GM19238 (cell line): ENCODE data around the gene CMYA5.

ENCODE experiments used
- DNase-seq: peaks from one replicate; pipeline ENCODE4 v3.0.0; 2011; ENCODE audit warnings: low spot score; ENCODE audit not compliant: insufficient read length

CMYA5 gene

GRCh38 chr5:79793304-79793703 lies 103.7 kb downstream of the CMYA5 start:
- no peak for DNase-seq

GRCh38 chr5:79793722-79794121 lies 104.1 kb downstream of the CMYA5 start:
- DNase-seq = no peak

DNA sequence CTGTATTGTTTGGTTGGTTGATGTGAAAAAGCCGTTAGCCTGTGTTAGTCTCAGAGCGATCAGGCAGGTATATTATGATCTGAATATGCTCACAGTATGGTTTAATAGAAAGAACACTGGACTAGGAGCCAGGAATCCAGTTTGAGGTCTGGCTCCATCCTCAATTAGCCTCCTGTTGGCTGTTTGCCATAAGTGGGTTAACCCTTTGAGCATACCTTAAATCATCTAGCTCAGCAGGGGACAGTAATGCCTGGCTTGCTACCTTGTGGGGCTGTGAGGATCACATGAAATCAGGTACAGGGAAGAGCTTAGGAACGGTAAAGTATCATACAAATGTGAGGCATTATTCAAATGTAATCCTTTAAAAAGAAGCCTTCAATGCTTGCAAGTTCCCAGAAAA lies 104.7 kb downstream of the CMYA5 start:
- DNase-seq = no peak

GRCh38 chr5:79795764-79796398 lies 106.2 kb downstream of the CMYA5 start:
- DNase-seq = no peak

DNA sequence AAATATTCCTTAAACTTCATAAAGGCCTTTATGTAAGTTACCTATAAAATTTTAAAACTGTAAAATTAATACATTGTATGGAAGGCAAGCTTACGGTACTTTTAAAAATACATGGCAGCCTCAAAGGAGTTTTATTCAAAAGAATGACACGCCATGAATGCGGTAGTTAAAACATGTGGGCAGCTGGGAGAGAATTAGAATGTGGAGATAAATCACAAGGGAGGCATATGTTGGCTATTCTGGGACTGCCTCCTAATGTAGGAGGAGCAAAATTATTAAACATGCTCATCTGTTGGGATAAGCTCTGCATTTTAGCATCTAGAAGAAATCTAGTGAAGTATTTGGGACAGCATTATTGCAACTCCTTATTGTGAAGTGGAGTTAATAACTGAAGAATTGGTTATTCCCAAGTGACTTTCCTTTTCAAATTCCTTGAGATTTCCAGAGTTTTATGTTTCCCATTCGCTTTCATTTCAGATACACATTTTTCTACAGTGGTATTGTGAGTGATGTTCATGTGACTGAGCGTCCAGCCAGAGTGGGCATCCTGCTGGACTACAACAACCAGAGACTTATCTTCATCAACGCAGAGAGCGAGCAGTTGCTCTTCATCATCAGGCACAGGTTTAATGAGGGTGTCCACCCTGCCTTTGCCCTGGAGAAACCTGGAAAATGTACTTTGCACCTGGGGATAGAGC lies 109.4 kb downstream of the CMYA5 start:
- DNase-seq = no peak

DNA sequence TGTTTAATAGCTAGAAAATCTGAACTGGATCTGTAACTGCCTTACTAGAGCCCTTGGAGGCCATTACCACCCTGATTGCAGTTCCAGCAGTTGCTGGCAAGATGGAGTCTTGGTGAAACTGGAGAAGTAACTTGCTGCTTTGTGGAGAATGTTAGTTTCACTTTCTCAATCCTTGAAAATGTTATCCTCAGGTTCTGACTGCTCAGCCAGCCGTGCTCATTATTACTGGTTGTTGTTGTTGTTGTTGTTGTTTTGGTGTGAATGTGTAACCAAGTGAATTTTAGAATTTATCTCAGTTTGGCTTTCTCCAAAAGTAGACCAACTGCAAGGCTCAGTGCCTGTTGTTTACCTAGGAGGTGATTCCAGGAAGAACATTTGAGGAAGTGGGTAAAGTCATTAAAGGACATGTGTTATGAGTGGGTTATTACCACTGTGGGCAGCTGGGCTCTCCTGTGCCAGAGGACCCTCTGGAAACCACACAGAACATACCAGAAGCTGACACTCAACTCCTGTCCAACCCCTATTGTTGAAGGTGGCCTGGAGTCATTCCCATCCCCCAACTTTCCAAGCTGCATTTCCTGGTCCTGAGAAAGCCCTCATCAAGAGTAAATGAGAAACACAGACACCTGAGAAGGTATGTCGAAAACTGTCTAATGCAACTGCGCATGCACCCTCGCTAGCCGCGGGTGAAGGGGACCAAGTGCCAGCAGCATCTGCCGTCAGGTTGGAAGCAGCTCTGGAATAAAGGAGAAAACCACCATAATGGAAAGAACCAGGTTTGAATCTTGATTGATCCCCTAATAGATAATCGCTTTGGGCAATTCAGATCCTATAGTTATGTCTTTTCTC lies 111.6 kb downstream of the CMYA5 start:
- DNase-seq = no peak

DNA sequence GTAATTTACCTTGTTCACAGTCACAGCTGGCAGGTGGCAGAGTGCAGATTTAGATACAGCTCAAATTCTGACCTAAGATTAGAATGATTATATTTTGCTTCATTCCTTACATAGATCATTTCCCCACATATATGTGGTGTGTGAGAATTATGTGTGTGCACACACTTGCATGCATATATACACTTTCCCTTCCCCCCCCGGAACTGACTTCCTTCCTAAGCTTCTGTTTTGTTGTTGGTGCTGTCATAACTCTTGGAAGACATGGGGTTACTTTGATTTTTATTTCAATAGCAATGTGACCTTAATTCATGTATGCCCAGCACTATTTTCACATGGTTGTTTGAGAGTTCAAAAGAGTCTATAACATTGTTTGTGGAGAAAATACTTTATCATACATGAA lies 112.8 kb downstream of the CMYA5 start:
- no peak for DNase-seq

DNA sequence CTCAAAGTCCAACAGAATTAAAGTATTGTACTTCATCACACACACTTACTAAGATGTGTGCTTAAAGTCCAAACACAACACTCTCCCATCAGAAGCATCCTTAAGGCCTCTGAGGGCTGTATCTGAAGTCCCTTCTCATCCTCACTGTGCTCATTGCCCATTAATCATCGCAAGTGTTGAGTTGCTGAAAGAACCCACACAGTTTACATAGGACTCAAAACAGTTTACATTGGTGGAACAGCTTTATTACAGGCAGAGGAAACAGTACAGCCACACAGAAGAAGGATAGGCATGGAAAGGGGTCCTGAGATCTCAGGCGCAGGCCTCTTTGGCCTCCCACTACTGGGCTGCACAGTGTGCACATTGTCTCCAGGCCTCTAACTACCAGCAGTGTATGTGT lies 113.4 kb downstream of the CMYA5 start:
- no peak for DNase-seq

- DNase-seq = no peak
Observed at GRCh38 chr5:79806741-79807140, 117.1 kb downstream of the CMYA5 start.

DNA sequence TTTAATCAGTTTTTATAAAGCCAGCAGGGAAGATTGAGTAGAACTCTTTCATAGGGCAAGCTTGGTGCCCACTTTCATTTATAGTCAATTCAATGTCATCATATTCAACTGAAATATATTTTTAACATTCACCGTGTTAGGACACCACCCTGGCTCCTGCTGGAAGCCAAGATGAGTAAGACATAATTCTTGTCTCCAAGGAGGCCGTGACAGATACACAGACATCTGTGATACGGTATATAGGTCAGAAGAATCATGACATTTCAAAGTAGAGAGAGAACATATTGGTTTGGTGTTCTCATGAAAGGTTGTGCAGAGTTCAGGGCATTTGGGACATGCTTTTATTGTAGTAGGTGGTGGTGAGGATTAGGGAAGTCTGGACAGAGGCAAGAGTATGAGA lies 120.1 kb downstream of the CMYA5 start:
- DNase-seq = no peak

DNA sequence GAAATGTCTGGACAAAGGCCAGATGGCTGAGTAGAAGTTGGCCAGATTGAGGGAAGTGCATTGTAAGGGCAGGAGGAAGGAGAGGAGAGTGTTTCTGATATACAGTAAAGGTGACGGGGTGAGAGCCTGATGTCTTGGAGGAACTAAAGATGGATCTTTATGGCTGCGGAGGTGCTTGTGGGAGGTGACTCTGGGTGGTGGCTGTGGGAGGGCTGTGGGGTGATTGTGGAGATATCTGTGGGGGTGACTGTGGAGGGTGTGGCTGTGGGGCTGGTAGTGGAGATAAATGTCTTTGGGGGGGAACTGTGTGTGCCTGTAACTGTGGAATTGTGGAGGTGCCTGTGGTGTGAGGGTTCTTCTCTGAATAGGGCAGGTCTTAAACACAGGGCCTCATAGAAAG lies 121.4 kb downstream of the CMYA5 start:
- no peak for DNase-seq

DNA sequence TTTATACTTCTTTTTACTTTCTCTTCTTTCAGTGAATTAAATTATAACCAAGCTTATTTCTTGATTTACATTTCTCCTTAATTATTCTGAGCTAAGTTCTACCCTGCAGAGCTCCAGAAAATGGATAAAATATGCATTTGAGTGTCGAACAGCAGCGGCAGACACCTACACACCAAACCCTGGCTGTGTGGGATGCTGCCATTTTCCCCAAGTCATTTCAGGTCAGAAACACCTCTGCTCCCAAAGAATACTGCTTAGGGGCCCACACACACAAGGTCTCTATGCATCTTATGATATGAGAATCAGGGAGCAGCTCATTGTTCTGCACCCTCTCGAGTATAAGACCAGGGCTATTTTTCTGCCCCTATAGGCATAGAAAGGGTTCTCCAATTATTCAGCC lies 122.3 kb downstream of the CMYA5 start:
- no peak for DNase-seq

DNA sequence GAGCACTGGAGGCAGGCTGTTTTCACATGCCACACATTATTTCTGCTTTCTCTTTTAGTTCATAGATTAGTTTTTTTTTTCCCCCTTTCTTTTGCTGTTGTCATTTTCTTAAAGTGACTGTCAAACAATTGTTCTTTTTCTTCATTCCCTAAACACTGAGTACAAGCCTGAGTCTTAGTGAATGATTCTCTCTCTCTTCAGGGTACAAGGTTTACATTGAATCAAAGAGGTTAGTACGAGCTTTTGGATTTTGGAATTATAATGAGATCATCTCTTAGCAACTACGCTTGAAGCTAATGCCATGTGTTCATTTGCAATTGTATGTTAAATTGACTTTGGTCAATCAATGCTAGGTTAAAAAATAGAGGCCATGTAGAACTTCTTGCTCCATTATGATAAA lies 125.1 kb downstream of the CMYA5 start:
- DNase-seq = no peak

DNA sequence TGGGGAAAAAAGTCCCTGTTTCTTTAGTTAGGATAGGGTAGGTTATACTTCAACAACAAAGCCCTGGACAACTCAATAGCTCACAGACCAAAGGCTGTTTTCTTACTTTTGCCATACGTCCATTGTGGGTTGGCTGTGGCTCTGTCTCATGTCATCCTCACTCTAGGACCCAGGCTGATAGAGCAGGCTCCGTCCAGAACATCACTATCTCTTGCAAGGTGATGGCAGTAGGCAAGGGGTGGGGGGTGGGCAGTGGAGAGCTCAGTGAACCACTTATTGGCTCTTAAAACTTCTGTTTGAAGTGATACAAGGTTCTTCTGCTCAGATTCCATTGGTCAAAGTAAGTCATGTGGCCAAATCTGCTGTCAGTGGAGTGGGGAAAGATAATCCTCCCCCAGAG lies 126.4 kb downstream of the CMYA5 start:
- DNase-seq = no peak

GRCh38 chr5:79820648-79821047 lies 131.0 kb downstream of the CMYA5 start:
- no peak for DNase-seq

DNA sequence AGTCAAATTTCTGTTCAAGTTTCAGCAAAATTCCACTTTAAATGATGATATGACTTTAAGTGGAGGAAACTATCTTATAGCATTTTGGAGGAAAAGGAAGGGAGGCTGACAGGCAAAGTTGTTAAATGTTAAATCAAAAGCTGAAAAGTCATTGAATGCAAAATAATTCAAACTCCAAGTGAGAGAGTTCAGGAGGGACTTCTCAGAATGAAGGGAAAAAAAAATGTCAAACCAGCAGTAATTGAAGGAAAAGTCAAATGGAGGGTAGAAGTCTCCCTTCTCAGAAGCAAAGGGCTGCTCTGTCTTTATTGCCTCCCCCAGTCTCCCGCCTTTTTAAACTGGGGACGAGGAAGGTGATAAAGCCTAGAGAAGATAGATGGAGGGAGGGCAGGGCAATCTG lies 134.8 kb downstream of the CMYA5 start:
- no peak for DNase-seq

GRCh38 chr5:79825802-79826201 lies 136.2 kb downstream of the CMYA5 start:
- DNase-seq = no peak

GRCh38 chr5:79827159-79827629 lies 137.6 kb downstream of the CMYA5 start:
- DNase-seq = no peak

GRCh38 chr5:79829260-79829659 lies 139.6 kb downstream of the CMYA5 start:
- DNase-seq = no peak

GRCh38 chr5:79831381-79832309 lies 142.0 kb downstream of the CMYA5 start:
- DNase-seq = no peak

GRCh38 chr5:79832911-79833310 lies 143.3 kb downstream of the CMYA5 start:
- DNase-seq = no peak
